DOHH2 (cell line): ENCODE data around the gene MEPE.

ENCODE experiments used
- H3F3A ChIP-seq: fragments of 200-600 bp; sonication (generic), shearing (Covaris generic); 2 replicates; pipeline ENCODE4 v1.6.0; 2016; ENCODE audit warnings: antibody characterized with exemption, mild to moderate bottlenecking; ENCODE audit not compliant: control insufficient read depth, insufficient read depth
- H3K27ac ChIP-seq: fragments of 200-600 bp; sonication (generic); 2 replicates; pipeline ENCODE4 v1.5.1; 2014; ENCODE audit warnings: low read depth, mild to moderate bottlenecking, low read length, moderate library complexity
- H3K27me3 ChIP-seq: fragments of 200-600 bp; sonication (generic); 2 replicates; pipeline ENCODE4 v1.6.1; 2014; ENCODE audit warnings: mild to moderate bottlenecking, low read length, mixed read lengths; ENCODE audit not compliant: control insufficient read depth
- H3K36me3 ChIP-seq: fragments of 200-600 bp; sonication (generic); 2 replicates; pipeline ENCODE4 v1.6.1; 2014; ENCODE audit warnings: mild to moderate bottlenecking, low read length, moderate library complexity, mixed read lengths; ENCODE audit not compliant: control insufficient read depth
- H3K4me1 ChIP-seq: fragments of 200-600 bp; sonication (generic); 2 replicates; pipeline ENCODE4 v1.6.1; 2014; ENCODE audit warnings: mild to moderate bottlenecking, low read length, mixed read lengths; ENCODE audit not compliant: control insufficient read depth
- H3K4me2 ChIP-seq: fragments of 200-600 bp; sonication (generic); 2 replicates; pipeline ENCODE4 v1.6.0; 2014; ENCODE audit warnings: mild to moderate bottlenecking, low read length, moderate library complexity
- H3K4me3 ChIP-seq: fragments of 200-600 bp; sonication (generic); 2 replicates; pipeline ENCODE4 v1.5.1; 2014; ENCODE audit warnings: mild to moderate bottlenecking, low read length, mixed read lengths
- H3K79me2 ChIP-seq: fragments of 200-600 bp; sonication (generic); 2 replicates; pipeline ENCODE4 v1.6.1; 2014; ENCODE audit warnings: mild to moderate bottlenecking, low read length, mixed read lengths; ENCODE audit not compliant: control insufficient read depth
- H3K9me2 ChIP-seq: fragments of 200-600 bp; sonication (generic); replicated peaks from 2 replicates; pipeline ENCODE4 v1.6.1; 2014; ENCODE audit warnings: mild to moderate bottlenecking, low read length, mixed read lengths; ENCODE audit not compliant: control insufficient read depth
- H3K9me3 ChIP-seq: fragments of 200-600 bp; sonication (generic); 2 replicates; pipeline ENCODE4 v1.6.1; 2014; ENCODE audit warnings: antibody characterized with exemption, low read length, mixed read lengths; ENCODE audit not compliant: control insufficient read depth, insufficient read depth
- H4K20me1 ChIP-seq: fragments of 200-600 bp; sonication (generic); 2 replicates; pipeline ENCODE4 v1.6.0; 2014; ENCODE audit warnings: low read depth, mild to moderate bottlenecking, antibody characterized with exemption, low read length, moderate library complexity; ENCODE audit not compliant: control insufficient read depth, insufficient read depth
- CTCF ChIP-seq: fragments of 200-600 bp; sonication (generic); IDR thresholded peaks from one replicate; pipeline ENCODE4 v1.5.1; 2014; ENCODE audit warnings: antibody characterized with exemption, mild to moderate bottlenecking, low read depth, low read length; ENCODE audit not compliant: poor library complexity, severe bottlenecking
- EZH2phosphoT487 ChIP-seq: fragments of 200-600 bp; sonication (generic); IDR thresholded peaks from 2 replicates; pipeline ENCODE4 v1.6.1; 2017; ENCODE audit warnings: borderline replicate concordance, mild to moderate bottlenecking, antibody characterized with exemption, low read length, moderate library complexity, mixed read lengths

Gene MEPE

GRCh38 chr4:87832669-87833068 lies at the start of gene MEPE:
TSS of gene MEPE (plus strand) at chr4:87832969. CDS start at chr4:87834715, 1,746 bp downstream.
- H3K9me2 ChIP-seq, result no peaks in the 10 kb centered on the region
- no peaks in the 10 kb centered on the region for H3K79me2 ChIP-seq
- no peaks in the 10 kb centered on the region; the same call in 1 of the 2 replicates for H3K27me3 ChIP-seq
- H3K4me2 ChIP-seq, result no peak within 1 kb of the TSS
- H3F3A ChIP-seq, result no peaks in the 10 kb centered on the region
- H3K36me3 ChIP-seq, result no peaks in the 10 kb centered on the region
- H4K20me1 ChIP-seq, result no peaks in the 10 kb centered on the region
- H3K27ac ChIP-seq, result no peak within 1 kb of the TSS
- H3K4me3 ChIP-seq, result no peak within 1 kb of the TSS
- H3K4me1 ChIP-seq, result no peaks in the 10 kb centered on the region
- TF ChIP-seq EZH2phosphoT487 (no peak), CTCF (no peak)
- no peaks in the 10 kb centered on the region for H3K9me3 ChIP-seq

GRCh38 chr4:87783781-87784180 lies 49.0 kb upstream of the MEPE start:
- TF ChIP-seq CTCF (no peak), EZH2phosphoT487 (no peak)
- Histone ChIP-seq H3K4me1 (no peaks in the 10 kb centered on the region), H3K9me2 (no peaks in the 10 kb centered on the region), H3F3A (no peaks in the 10 kb centered on the region), H3K4me2 (no peak overlapping the region), H3K79me2 (no peaks in the 10 kb centered on the region), H3K4me3 (no peak overlapping the region), H3K36me3 (no peaks in the 10 kb centered on the region), H3K9me3 (no peaks in the 10 kb centered on the region), H3K27ac (no peak overlapping the region), H4K20me1 (no peaks in the 10 kb centered on the region), H3K27me3 (0 out of 2 replicates have a peak, but pooled peaks cover 3% of the 10 kb centered on the region)

GRCh38 chr4:87785731-87786509 lies 46.8 kb upstream of the MEPE start:
- H3K27me3 ChIP-seq, result no peaks in the 10 kb centered on the region
- H3F3A ChIP-seq, result no peaks in the 10 kb centered on the region
- H4K20me1 ChIP-seq, result no peaks in the 10 kb centered on the region
- no peak overlapping the region for H3K4me2 ChIP-seq
- TF ChIP-seq CTCF (no peak), EZH2phosphoT487 (no peak)
- H3K9me2 ChIP-seq, result no peaks in the 10 kb centered on the region
- no peak overlapping the region for H3K27ac ChIP-seq
- no peaks in the 10 kb centered on the region for H3K4me1 ChIP-seq
- no peaks in the 10 kb centered on the region for H3K36me3 ChIP-seq
- H3K9me3 ChIP-seq, result no peaks in the 10 kb centered on the region
- no peaks in the 10 kb centered on the region for H3K79me2 ChIP-seq
- H3K4me3 ChIP-seq, result no peak overlapping the region
